ENCODE measurements around the gene CDK18. TPM values are rescaled to one million over a fixed set of nuclear protein-coding genes. Genes with fewer than 3 reads are reported as not detected.

CDK18 gene
- polyA plus RNA-seq, 1 donor (not counting 4 experiments of a cell fraction or from before 2014, with no cell fraction given): 10.9 TPM

DNA sequence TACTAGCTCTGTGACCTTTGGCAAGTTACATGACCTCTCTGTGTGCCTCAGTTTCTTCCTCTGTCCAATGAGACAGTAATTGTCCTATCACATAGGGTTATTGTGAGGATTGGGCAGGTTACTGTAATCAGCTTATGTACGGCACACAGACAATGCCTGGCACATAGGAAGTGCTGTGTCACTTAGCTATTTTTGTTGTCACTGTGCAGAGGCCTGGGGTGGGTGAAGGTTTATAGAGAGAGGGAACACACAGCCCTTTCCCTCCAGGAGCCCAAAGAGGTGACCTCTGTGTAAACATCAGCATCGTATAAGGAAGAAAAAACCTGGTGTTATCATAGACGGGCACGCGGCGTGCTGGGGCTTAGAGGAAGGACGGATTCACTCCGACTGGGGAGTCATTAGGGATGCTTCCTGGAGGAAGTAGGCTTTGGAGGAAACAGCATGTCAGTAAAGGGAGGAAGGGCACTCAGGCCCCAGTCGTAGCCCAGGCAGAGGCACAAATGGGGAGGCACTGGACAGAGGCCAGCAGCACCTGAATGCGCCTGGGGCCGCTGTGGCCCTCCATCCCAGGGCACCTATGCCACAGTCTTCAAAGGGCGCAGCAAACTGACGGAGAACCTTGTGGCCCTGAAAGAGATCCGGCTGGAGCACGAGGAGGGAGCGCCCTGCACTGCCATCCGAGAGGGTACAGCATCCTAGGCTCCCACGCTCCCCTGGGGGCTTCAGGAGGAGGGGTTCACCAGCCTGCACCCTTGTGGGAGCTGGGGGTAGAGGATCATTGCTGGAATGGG lies 21.2 kb downstream of the CDK18 start:
- TF ChIP-seq, protein P1, sequence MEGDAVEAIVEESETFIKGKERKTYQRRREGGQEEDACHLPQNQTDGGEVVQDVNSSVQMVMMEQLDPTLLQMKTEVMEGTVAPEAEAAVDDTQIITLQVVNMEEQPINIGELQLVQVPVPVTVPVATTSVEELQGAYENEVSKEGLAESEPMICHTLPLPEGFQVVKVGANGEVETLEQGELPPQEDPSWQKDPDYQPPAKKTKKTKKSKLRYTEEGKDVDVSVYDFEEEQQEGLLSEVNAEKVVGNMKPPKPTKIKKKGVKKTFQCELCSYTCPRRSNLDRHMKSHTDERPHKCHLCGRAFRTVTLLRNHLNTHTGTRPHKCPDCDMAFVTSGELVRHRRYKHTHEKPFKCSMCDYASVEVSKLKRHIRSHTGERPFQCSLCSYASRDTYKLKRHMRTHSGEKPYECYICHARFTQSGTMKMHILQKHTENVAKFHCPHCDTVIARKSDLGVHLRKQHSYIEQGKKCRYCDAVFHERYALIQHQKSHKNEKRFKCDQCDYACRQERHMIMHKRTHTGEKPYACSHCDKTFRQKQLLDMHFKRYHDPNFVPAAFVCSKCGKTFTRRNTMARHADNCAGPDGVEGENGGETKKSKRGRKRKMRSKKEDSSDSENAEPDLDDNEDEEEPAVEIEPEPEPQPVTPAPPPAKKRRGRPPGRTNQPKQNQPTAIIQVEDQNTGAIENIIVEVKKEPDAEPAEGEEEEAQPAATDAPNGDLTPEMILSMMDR (optimal IDR thresholded peaks at IDR 0.05 in 1 of 3, IDR thresholded peaks at IDR 0.05 in 1 of 3, conservative IDR thresholded peaks at IDR 0.05 in 1 of 3; ENCODE audit: extremely low read depth in 1 of 3, insufficient read depth in 2 of 3, low read length in 3 of 3): no peak
- no peak for TF ChIP-seq EZH2 (IDR thresholded peaks at IDR 0.05; ENCODE audit: low read length)
- dilution Hi-C loops (cut with MboI; ENCODE audit: extremely low pct_ligation_motif_present, low sequenced_read_pairs): no loop called here
- no peaks in the 10 kb centered on the region for H4K20me1 ChIP-seq (ENCODE audit: control insufficient read depth, extremely low read depth, insufficient read depth, low read length)

GRCh38 chr1:205526431-205526830 lies 22.0 kb downstream of the CDK18 start:
- no peak overlapping the region for H3K4me2 ChIP-seq (ENCODE audit: control insufficient read depth, extremely low read depth, insufficient read depth, low read depth, low read length)
- H3K36me3 ChIP-seq (ENCODE audit: control insufficient read depth in 2 of 2, extremely low read depth in 1 of 2, insufficient read depth in 2 of 2, low read length in 2 of 2): peaks cover 2 to 20% of the 10 kb centered on the region in 2 experiments
- peaks cover 3% of the 10 kb centered on the region for H3K4me1 ChIP-seq (ENCODE audit: control insufficient read depth, extremely low read depth, insufficient read depth, low read length)
- H2AFZ ChIP-seq (ENCODE audit: control insufficient read depth, low read length): no peak overlapping the region
- H3K9me1 ChIP-seq (ENCODE audit: control insufficient read depth, extremely low read depth, insufficient read depth, low read length): no peaks in the 10 kb centered on the region
- H3K4me3 ChIP-seq (ENCODE audit: control insufficient read depth in 2 of 3, extremely low read depth in 1 of 3, insufficient read depth in 2 of 3, low read depth in 1 of 3, low read length in 3 of 3): no peak overlapping the region
- dilution Hi-C loops (cut with MboI; ENCODE audit: extremely low pct_ligation_motif_present, low sequenced_read_pairs): no loop called here
- no peaks in the 10 kb centered on the region for H3K27me3 ChIP-seq (ENCODE audit: control insufficient read depth, extremely low read depth, insufficient read depth, low read length)
- TF ChIP-seq, protein P1 (optimal IDR thresholded peaks at IDR 0.05 in 1 of 3, IDR thresholded peaks at IDR 0.05 in 1 of 3, conservative IDR thresholded peaks at IDR 0.05 in 1 of 3; ENCODE audit: extremely low read depth in 1 of 3, insufficient read depth in 2 of 3, low read length in 3 of 3): no peak
- no peaks in the 10 kb centered on the region for H3K79me2 ChIP-seq (ENCODE audit: control insufficient read depth, insufficient read depth, low read length)
- no peaks in the 10 kb centered on the region for H3K9me3 ChIP-seq (ENCODE audit: control insufficient read depth, low read depth, low read length)
- DNase-seq (ENCODE audit: low read depth, low spot score) (no peak), FAIRE-seq (no peak)
- no peak overlapping the region for H3K27ac ChIP-seq (ENCODE audit: control insufficient read depth, insufficient read depth, low read length)
- H3K9ac ChIP-seq (ENCODE audit: control insufficient read depth, extremely low read depth, insufficient read depth, low read length): no peak overlapping the region
- H4K20me1 ChIP-seq (ENCODE audit: control insufficient read depth, extremely low read depth, insufficient read depth, low read length): no peaks in the 10 kb centered on the region

More for the DNA sequence above, 21.2 kb downstream of the CDK18 start:
- Histone ChIP-seq H3K9ac (ENCODE audit: control insufficient read depth, extremely low read depth, insufficient read depth, low read length) (no peak overlapping the region), H3K9me1 (ENCODE audit: control insufficient read depth, extremely low read depth, insufficient read depth, low read length) (no peaks in the 10 kb centered on the region), H3K79me2 (ENCODE audit: control insufficient read depth, insufficient read depth, low read length) (no peaks in the 10 kb centered on the region), H3K4me3 (ENCODE audit: control insufficient read depth in 2 of 3, extremely low read depth in 1 of 3, insufficient read depth in 2 of 3, low read depth in 1 of 3, low read length in 3 of 3) (no peak overlapping the region), H3K27ac (ENCODE audit: control insufficient read depth, insufficient read depth, low read length) (no peak overlapping the region), H3K4me2 (ENCODE audit: control insufficient read depth, extremely low read depth, insufficient read depth, low read depth, low read length) (no peak overlapping the region), H3K27me3 (ENCODE audit: control insufficient read depth, extremely low read depth, insufficient read depth, low read length) (no peaks in the 10 kb centered on the region), H2AFZ (ENCODE audit: control insufficient read depth, low read length) (no peak overlapping the region), H3K4me1 (ENCODE audit: control insufficient read depth, extremely low read depth, insufficient read depth, low read length) (peaks cover 3% of the 10 kb centered on the region), H3K9me3 (ENCODE audit: control insufficient read depth, low read depth, low read length) (no peaks in the 10 kb centered on the region), H3K36me3 (ENCODE audit: control insufficient read depth in 2 of 2, extremely low read depth in 1 of 2, insufficient read depth in 2 of 2, low read length in 2 of 2) (peaks cover 0 to 19% of the 10 kb centered on the region in 2 experiments)
- no peak for FAIRE-seq
- no peak for DNase-seq (ENCODE audit: low read depth, low spot score)

Measured in keratinocyte (primary cell).